K562 treated with DMSO at 1 percent for 24 hours (cell line): ENCODE results near the gene SLC6A5. TPM values are rescaled to one million over a fixed set of nuclear protein-coding genes. Genes with fewer than 3 reads are reported as not detected.

Source experiments
- total RNA-seq: library from RNA; unstranded; fragments of 300-600 nt; gene quantifications from 2 replicates; pipeline ENCODE4 v1.2.3, GENCODE V29; 2022; ENCODE audit warnings: low read depth; ENCODE audit not compliant: insufficient read depth

The SLC6A5 gene
- total RNA-seq, result not detected in 2 replicates

GRCh38 chr11:20599221-20600019 is at the start of gene SLC6A5:
Gene SLC6A5, plus strand, starts transcription at chr11:20599608. Its CDS starts 65 bp downstream, at chr11:20599673.

GRCh38 chr11:20668844-20669819 is 69.7 kb downstream of the SLC6A5 start, which contains the start of gene NELL1:
Gene NELL1, plus strand, starts transcription at chr11:20669586.

Other genes with a start within 250 kb of the SLC6A5 start
- 74.3 and 83.3 TPM in 2 replicates for gene HTATIP2, start 235.9 kb upstream of the SLC6A5 start, total RNA-seq
- gene PRMT3, start 211.9 kb upstream of the SLC6A5 start, total RNA-seq, result 13.9 and 14.9 TPM in 2 replicates
- not detected in 2 replicates for gene NELL1, start 70.0 kb downstream of the SLC6A5 start, total RNA-seq